RKO (cell line): ENCODE measurements around the gene KRT15.

Experiments
- DNase-seq: peaks from one replicate; pipeline ENCODE4 v3.0.0-alpha.2; 2016; ENCODE audit warnings: low spot score

Gene KRT15

GRCh38 chr17:41480136-41480535 lies 38.6 kb downstream of the KRT15 start:
- DNase-seq, result no peak

- DNase-seq, result no peak
These were observed 40.5 kb downstream of the KRT15 start for GRCh38 chr17:41478237-41478636.

- DNase-seq, result no peak
These were observed 41.5 kb downstream of the KRT15 start for GRCh38 chr17:41476866-41477815.

GRCh38 chr17:41475421-41475820 lies 43.3 kb downstream of the KRT15 start:
- DNase-seq, result no peak

- DNase-seq, result no peak
These were observed 43.8 kb downstream of the KRT15 start for GRCh38 chr17:41474863-41475262.

GRCh38 chr17:41468346-41468745 lies 50.3 kb downstream of the KRT15 start:
- DNase-seq, result no peak

- DNase-seq, result no peak
These were observed 51.1 kb downstream of the KRT15 start for GRCh38 chr17:41467561-41467960.

GRCh38 chr17:41466988-41467387 lies 51.7 kb downstream of the KRT15 start, which contains the start of gene KRT32:
TSS of gene KRT32 (minus strand) at chr17:41467386. CDS start at chr17:41467325, 61 bp downstream.
- no peak for DNase-seq

GRCh38 chr17:41464682-41465081 lies 54.0 kb downstream of the KRT15 start:
- DNase-seq, result peak; percentile 93

GRCh38 chr17:41464173-41464572 lies 54.5 kb downstream of the KRT15 start:
- no peak for DNase-seq

- no peak for DNase-seq
These were observed 54.9 kb downstream of the KRT15 start for GRCh38 chr17:41463746-41464145.
